ENCODE measurements around the gene CACNG8. TPM values are rescaled to one million over a fixed set of nuclear protein-coding genes. Genes with fewer than 3 reads are reported as not detected.
"Not testable (repeated sequence)": the region's sequence is repeated elsewhere in the genome, so short reads cannot be mapped to it uniquely, and the experiment has no call there.

The CACNG8 gene
- total RNA-seq, 2 donors from 2014 or later: not detected

DNA sequence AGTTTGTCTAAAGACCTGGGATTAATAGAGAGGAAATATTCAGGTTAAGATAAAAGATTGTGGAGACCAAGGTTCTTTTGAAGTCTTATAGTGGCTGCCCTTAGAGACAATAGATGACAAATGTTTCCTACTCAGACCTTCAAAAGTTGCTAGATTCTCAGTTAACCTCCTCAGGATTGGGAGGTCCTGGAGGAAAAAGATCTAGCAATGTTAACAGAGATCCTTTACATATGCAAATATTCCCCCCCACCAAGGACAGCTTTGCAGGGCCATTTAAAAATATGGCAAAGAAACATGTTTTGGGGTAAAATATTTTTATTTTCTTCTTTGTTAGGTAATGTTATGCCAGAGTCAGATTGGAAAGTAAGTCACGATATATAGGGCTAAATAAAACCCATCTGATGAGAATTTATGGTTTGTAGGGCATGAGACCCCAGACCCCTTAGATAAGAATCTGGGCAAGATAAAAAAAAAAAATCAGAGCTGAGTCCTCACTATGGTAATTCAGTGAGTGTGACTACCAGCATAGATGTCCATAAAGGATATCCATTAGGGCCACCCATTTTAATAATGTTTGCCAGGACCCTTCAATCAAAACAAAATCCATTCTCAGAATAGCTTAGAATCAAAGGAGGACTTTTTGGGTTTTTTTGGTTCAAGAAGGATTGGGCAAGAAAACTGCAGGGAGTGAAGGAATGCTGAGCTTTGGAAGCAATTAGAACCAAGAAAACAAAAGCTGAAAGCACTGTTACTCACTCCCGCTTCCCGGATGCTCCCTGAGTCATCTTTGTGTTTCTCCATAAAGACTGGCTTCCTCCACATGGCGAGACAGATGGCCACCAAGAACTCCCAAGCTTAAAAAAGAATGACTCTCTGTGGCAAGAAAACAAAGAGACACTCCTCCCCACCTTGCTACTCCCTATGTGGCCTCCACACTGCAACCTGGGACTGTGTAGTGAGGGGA is 72.8 kb downstream of the CACNG8 start:
- Histone ChIP-seq H3K4me3 (no peak overlapping the region), H3K9me3 (no peaks in the 10 kb centered on the region), H3K27ac (no peak overlapping the region), H3K4me1 (ENCODE audit: control insufficient read depth in 1 of 2, low read depth in 2 of 2) (no peaks in the 10 kb centered on the region), H3K27me3 (replicated peaks; ENCODE audit: insufficient read depth) (no peaks in the 10 kb centered on the region), H3K36me3 (no peaks in the 10 kb centered on the region)
- ATAC-seq (ENCODE audit: insufficient number of reproducible peaks, low FRiP score, low read depth): no peak
- TF ChIP-seq, protein P1, sequence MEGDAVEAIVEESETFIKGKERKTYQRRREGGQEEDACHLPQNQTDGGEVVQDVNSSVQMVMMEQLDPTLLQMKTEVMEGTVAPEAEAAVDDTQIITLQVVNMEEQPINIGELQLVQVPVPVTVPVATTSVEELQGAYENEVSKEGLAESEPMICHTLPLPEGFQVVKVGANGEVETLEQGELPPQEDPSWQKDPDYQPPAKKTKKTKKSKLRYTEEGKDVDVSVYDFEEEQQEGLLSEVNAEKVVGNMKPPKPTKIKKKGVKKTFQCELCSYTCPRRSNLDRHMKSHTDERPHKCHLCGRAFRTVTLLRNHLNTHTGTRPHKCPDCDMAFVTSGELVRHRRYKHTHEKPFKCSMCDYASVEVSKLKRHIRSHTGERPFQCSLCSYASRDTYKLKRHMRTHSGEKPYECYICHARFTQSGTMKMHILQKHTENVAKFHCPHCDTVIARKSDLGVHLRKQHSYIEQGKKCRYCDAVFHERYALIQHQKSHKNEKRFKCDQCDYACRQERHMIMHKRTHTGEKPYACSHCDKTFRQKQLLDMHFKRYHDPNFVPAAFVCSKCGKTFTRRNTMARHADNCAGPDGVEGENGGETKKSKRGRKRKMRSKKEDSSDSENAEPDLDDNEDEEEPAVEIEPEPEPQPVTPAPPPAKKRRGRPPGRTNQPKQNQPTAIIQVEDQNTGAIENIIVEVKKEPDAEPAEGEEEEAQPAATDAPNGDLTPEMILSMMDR (IDR thresholded peaks at IDR 0.05): no peak
- DNase-seq (ENCODE audit: low spot score): no peak

DNA sequence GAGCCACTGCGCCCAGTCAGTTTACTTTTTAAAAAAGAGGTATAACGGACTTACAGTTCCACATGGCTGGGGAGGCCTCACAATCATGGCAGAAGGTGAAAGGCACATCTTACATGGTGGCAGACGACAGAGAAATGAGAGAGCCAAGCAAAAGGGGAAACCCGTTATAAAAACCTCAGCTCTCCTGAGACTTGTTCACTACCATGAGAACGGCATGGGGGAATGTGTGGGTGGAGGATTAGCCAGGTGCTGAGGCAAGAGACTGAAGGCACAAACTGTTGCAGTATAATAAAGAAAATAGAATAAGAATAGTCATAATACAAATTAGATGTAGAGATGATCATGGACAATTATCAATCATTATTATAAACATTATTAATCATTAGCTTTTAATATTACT is 73.8 kb downstream of the CACNG8 start:
- not testable (repeated sequence) for H3K27ac ChIP-seq; ATAC-seq (ENCODE audit: insufficient number of reproducible peaks, low FRiP score, low read depth); H3K36me3 ChIP-seq; H3K27me3 ChIP-seq (replicated peaks; ENCODE audit: insufficient read depth); H3K4me3 ChIP-seq; H3K9me3 ChIP-seq; H3K4me1 ChIP-seq (ENCODE audit: control insufficient read depth in 1 of 2, low read depth in 2 of 2); DNase-seq (ENCODE audit: low spot score)

Other genes with a start within 250 kb of the CACNG8 start
- 1 to 10 TPM; 1.4 to 3.1 TPM for gene NLRP12, start 138.6 kb upstream of the CACNG8 start, total RNA-seq
- 100 to 1,000 TPM; 151 to 300 TPM for gene MYADM, start 95.1 kb upstream of the CACNG8 start, total RNA-seq
- gene PRKCG, start 80.7 kb upstream of the CACNG8 start, total RNA-seq: not detected
- gene CACNG7, start 53.7 kb upstream of the CACNG8 start, total RNA-seq: not detected
- not detected for gene CACNG6, start 28.7 kb downstream of the CACNG8 start, total RNA-seq
- gene VSTM1, start 101.0 kb downstream of the CACNG8 start, total RNA-seq: not detected
- gene TARM1, start 118.4 kb downstream of the CACNG8 start, total RNA-seq: not detected
- 1 to 10 TPM; 4.6 to 8.0 TPM for gene OSCAR, start 137.9 kb downstream of the CACNG8 start, total RNA-seq
- 10 to 100 TPM; 13.0 to 16.6 TPM for gene NDUFA3, start 139.9 kb downstream of the CACNG8 start, total RNA-seq
- gene TFPT, start 152.7 kb downstream of the CACNG8 start, total RNA-seq: 1 to 10 TPM; 8.7 to 8.8 TPM
- gene PRPF31, start 152.8 kb downstream of the CACNG8 start, total RNA-seq: 10 to 100 TPM; 48.2 to 54.3 TPM
- gene CNOT3, start 174.8 kb downstream of the CACNG8 start, total RNA-seq: 10 to 100 TPM; 20.8 to 28.1 TPM
- gene LENG1, start 196.8 kb downstream of the CACNG8 start, total RNA-seq: 1 to 10 TPM; 7.6 to 8.0 TPM
- gene TMC4, start 210.2 kb downstream of the CACNG8 start, total RNA-seq: 1 to 10 TPM in 1 of 2 donors, under 1 TPM in 1; 0.41 to 7.8 TPM
- gene MBOAT7, start 226.6 kb downstream of the CACNG8 start, total RNA-seq: 10 to 100 TPM; 46.0 to 61.1 TPM
- 10 to 100 TPM; 38.5 to 60.7 TPM for gene TSEN34, start 228.4 kb downstream of the CACNG8 start, total RNA-seq
- gene RPS9, start 237.9 kb downstream of the CACNG8 start, total RNA-seq: 1,000 to 10,000 TPM; 1,017 to 1,395 TPM

Data from thoracic aorta (tissue), 2 donors.